Neural progenitor cell (in vitro differentiated cells): Measurements from ENCODE around the gene CNEP1R1. TPM values are rescaled to one million over a fixed set of nuclear protein-coding genes. Genes with fewer than 3 reads are reported as not detected.
A peak's percentile ranks its signal among the peaks of the same experiment; 100 is the strongest.

Experiments
- DNase-seq: peaks from one replicate; pipeline ENCODE4 v3.0.0-alpha.2; 2016; ENCODE audit warnings: low spot score
- H2AFZ ChIP-seq: fragments of 200-600 bp; sonication (generic); replicated peaks from 2 replicates; pipeline ENCODE4 v1.6.1; 2016; ENCODE audit warnings: antibody characterized with exemption
- H3F3A ChIP-seq: fragments of 200-600 bp; sonication (generic); 2 replicates; pipeline ENCODE4 v1.6.1; 2016; ENCODE audit warnings: antibody characterized with exemption, low read depth
- H3K27ac ChIP-seq: fragments of 200-600 bp; sonication (generic); 2 replicates; pipeline ENCODE4 v1.5.1; 2016; ENCODE audit warnings: mild to moderate bottlenecking
- H3K27me3 ChIP-seq: fragments of 200-600 bp; sonication (generic); 2 replicates; pipeline ENCODE4 v1.6.1; 2016; ENCODE audit warnings: mild to moderate bottlenecking, moderate library complexity
- H3K36me3 ChIP-seq: fragments of 200-600 bp; sonication (generic); 2 replicates; pipeline ENCODE4 v1.5.1; 2016
- H3K4me1 ChIP-seq: fragments of 200-600 bp; sonication (generic); 2 replicates; pipeline ENCODE4 v1.6.1; 2016; ENCODE audit warnings: mixed run types
- H3K4me2 ChIP-seq: fragments of 200-600 bp; sonication (generic); 2 replicates; pipeline ENCODE4 v1.6.1; 2016
- H3K4me3 ChIP-seq: fragments of 200-600 bp; sonication (generic); 2 replicates; pipeline ENCODE4 v1.5.1; 2016
- H3K79me2 ChIP-seq: fragments of 200-600 bp; sonication (generic); 2 replicates; pipeline ENCODE4 v1.6.1; 2016; ENCODE audit warnings: low read depth
- H3K9ac ChIP-seq: fragments of 200-600 bp; sonication (generic); 2 replicates; pipeline ENCODE4 v1.6.1; 2016
- H3K9me3 ChIP-seq: fragments of 200-600 bp; sonication (generic); 2 replicates; pipeline ENCODE4 v1.5.1; 2016; ENCODE audit warnings: low read depth
- H4K20me1 ChIP-seq: fragments of 200-600 bp; sonication (generic); 2 replicates; pipeline ENCODE4 v1.6.1; 2016; ENCODE audit warnings: low read depth
- H3K27ac Mint-ChIP-seq: 3 replicates; pipeline ENCODE4 v1.8.0; 2021; ENCODE audit warnings: mixed read lengths
- H3K27me3 Mint-ChIP-seq: 2 replicates; pipeline ENCODE4 v1.8.0; 2022; ENCODE audit warnings: low read depth, mild to moderate bottlenecking, inconsistent platforms, moderate library complexity, mixed read lengths; ENCODE audit not compliant: insufficient read depth
- H3K36me3 Mint-ChIP-seq: 3 replicates; pipeline ENCODE4 v1.8.0; 2021; ENCODE audit warnings: mixed read lengths
- H3K4me1 Mint-ChIP-seq: 3 replicates; pipeline ENCODE4 v1.8.0; 2021; ENCODE audit warnings: mixed read lengths
- H3K4me3 Mint-ChIP-seq: 3 replicates; pipeline ENCODE4 v1.8.0; 2021; ENCODE audit warnings: mild to moderate bottlenecking, moderate library complexity, mixed read lengths
- H3K9me3 Mint-ChIP-seq: 3 replicates; pipeline ENCODE4 v1.8.0; 2020; ENCODE audit warnings: mixed read lengths
- CTCF ChIP-seq: fragments of 200-600 bp; sonication (generic); IDR thresholded peaks from 2 replicates; pipeline ENCODE4 v1.5.1; 2017; ENCODE audit warnings: antibody characterized with exemption, mild to moderate bottlenecking
- EZH2 ChIP-seq: fragments of 200-600 bp; sonication (generic); IDR thresholded peaks from 2 replicates; pipeline ENCODE4 v1.6.1; 2017; ENCODE audit warnings: antibody characterized with exemption, mild to moderate bottlenecking, moderate library complexity
- EZH2phosphoT487 ChIP-seq: fragments of 200-600 bp; sonication (generic); IDR thresholded peaks from 2 replicates; pipeline ENCODE4 v1.6.1; 2017; ENCODE audit warnings: antibody characterized with exemption
- total RNA-seq: library from RNA; depleted of rRNA; stranded (reverse); fragments of >200 nt; gene quantifications from 2 replicates; pipeline ENCODE4 v1.2.3, GENCODE V29; 2015; ENCODE audit warnings: low replicate concordance

CNEP1R1 gene
- total RNA-seq: 37.9 and 52.7 TPM in 2 replicates

- Histone ChIP-seq H3K9me3 (no peaks in the 10 kb centered on the region), H3K36me3 (peaks cover 14% of the 10 kb centered on the region), H3K79me2 (peaks cover 46% of the 10 kb centered on the region), H3K4me2 (peak within 1 kb of the TSS; percentile 84), H3K27ac (no peak within 1 kb of the TSS), H3K27me3 (no peaks in the 10 kb centered on the region), H3F3A (peaks cover 8% of the 10 kb centered on the region), H3K9ac (peak within 1 kb of the TSS; percentile 61), H3K4me1 (peaks cover 20% of the 10 kb centered on the region), H3K4me3 (peak within 1 kb of the TSS; percentile 90), H2AFZ (peak within 1 kb of the TSS; percentile 83), H4K20me1 (peaks cover 18% of the 10 kb centered on the region)
- peaks cover under 1% of the 10 kb centered on the region for H3K36me3 Mint-ChIP-seq
- peak; percentile 98 for DNase-seq
- peaks cover 21% of the 10 kb centered on the region for H3K4me1 Mint-ChIP-seq
- peak within 1 kb of the TSS; percentile 97 for H3K4me3 Mint-ChIP-seq
- H3K27me3 Mint-ChIP-seq: no peaks in the 10 kb centered on the region
- H3K27ac Mint-ChIP-seq: peak within 1 kb of the TSS; percentile 74
- TF ChIP-seq CTCF (peak; percentile 98), EZH2phosphoT487 (no peak), EZH2 (no peak)
- no peaks in the 10 kb centered on the region for H3K9me3 Mint-ChIP-seq
These were observed at the start of gene CNEP1R1 for GRCh38 chr16:50024684-50025536. Gene CNEP1R1 (plus strand): TSS chr16:50025225. CDS start chr16:50025316, 91 bp downstream.

GRCh38 chr16:49977427-49977826 lies 47.6 kb upstream of the CNEP1R1 start:
- Mint-ChIP-seq H3K4me3 (no peak overlapping the region), H3K27ac (no peak overlapping the region), H3K9me3 (no peaks in the 10 kb centered on the region), H3K27me3 (peaks cover 2% of the 10 kb centered on the region), H3K4me1 (no peaks in the 10 kb centered on the region), H3K36me3 (no peaks in the 10 kb centered on the region)
- H3K4me3 ChIP-seq: no peak overlapping the region
- H3K9me3 ChIP-seq: no peaks in the 10 kb centered on the region
- no peak for DNase-seq
- H3F3A ChIP-seq: no peaks in the 10 kb centered on the region
- no peak overlapping the region for H3K27ac ChIP-seq
- no peaks in the 10 kb centered on the region for H3K79me2 ChIP-seq
- no peak for TF ChIP-seq CTCF
- H3K4me1 ChIP-seq: no peaks in the 10 kb centered on the region
- H4K20me1 ChIP-seq: no peaks in the 10 kb centered on the region
- H2AFZ ChIP-seq: no peak overlapping the region
- H3K27me3 ChIP-seq: no peaks in the 10 kb centered on the region
- H3K36me3 ChIP-seq: no peaks in the 10 kb centered on the region
- H3K9ac ChIP-seq: no peak overlapping the region
- H3K4me2 ChIP-seq: no peak overlapping the region

GRCh38 chr16:49978569-49979326 lies 46.3 kb upstream of the CNEP1R1 start:
- no peak for TF ChIP-seq EZH2phosphoT487
- TF ChIP-seq CTCF: no peak
- TF ChIP-seq EZH2: no peak
- H3K4me1 ChIP-seq: no peaks in the 10 kb centered on the region
- Mint-ChIP-seq H3K27me3 (peaks cover 2% of the 10 kb centered on the region), H3K4me3 (no peak overlapping the region), H3K9me3 (no peaks in the 10 kb centered on the region), H3K27ac (no peak overlapping the region), H3K4me1 (no peaks in the 10 kb centered on the region), H3K36me3 (no peaks in the 10 kb centered on the region)
- no peaks in the 10 kb centered on the region for H3K9me3 ChIP-seq
- H3K79me2 ChIP-seq: no peaks in the 10 kb centered on the region
- DNase-seq: no peak
- H3K27ac ChIP-seq: no peak overlapping the region
- H3K36me3 ChIP-seq: no peaks in the 10 kb centered on the region
- no peak overlapping the region for H3K4me3 ChIP-seq
- no peak overlapping the region for H3K4me2 ChIP-seq
- H4K20me1 ChIP-seq: no peaks in the 10 kb centered on the region
- H3F3A ChIP-seq: no peaks in the 10 kb centered on the region
- no peak overlapping the region for H3K9ac ChIP-seq
- H3K27me3 ChIP-seq: no peaks in the 10 kb centered on the region
- no peak overlapping the region for H2AFZ ChIP-seq
